ENCODE measurements around the gene ETS2.

The ETS2 gene

DNA sequence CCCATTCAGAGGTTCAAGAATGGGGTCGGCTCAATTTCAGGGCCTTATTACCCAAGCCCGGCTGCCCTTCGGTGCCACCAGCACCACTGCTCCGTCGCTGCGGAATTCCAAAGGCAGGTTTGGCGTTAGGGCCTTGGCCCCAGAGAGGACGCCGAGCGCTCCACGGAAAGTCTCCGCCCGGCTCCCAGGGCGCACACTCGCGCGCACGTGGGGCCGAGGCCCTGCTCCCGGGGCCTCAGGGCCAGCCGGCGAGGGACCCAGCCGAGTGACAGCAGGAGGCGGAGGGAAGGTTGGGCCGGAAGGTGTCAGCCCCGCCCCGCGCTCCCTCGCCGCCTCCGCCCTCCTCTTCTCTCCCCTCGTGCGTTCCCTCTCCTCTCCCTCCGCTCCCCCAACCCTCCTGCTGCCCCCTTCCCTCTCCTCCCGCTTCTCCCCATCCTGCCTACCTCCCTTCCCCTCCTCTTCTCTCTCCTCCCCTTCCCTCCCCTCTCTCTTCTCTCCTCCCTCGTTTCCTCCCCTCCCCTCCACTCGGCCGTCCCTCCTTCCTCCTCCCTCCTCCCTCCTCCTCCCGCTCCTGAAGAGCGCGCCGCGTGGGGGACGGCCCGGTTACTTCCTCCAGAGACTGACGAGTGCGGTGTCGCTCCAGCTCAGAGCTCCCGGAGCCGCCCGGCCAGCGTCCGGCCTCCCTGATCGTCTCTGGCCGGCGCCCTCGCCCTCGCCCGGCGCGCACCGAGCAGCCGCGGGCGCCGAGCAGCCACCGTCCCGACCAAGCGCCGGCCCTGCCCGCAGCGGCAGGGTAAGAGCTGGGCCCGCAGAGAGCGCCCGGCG, at the start of gene ETS2:
Gene ETS2, plus strand, starts transcription at position 602 of the 825 bp plus-strand sequence. CDS start 4,106 bp downstream, outside the sequence.
- DNase-seq (ENCODE audit: low read depth) = no peak

DNA sequence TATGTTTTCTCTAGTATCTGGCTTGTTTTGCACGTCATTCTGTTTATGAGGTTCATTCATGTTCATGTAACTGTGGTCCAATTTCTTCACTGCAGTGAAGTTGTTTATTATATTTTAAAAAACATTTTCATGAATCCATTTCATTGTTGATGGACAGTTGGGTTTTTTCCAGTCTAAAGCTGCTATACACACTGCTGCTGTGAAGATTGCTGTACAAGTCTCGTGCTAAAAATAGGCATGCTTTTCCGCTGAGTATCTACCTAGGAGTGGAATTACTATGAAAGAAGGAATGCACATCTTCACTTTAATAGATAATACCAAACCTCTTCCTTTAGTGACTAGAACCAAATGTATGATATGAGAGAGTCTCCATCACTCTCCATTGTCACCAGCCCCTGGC, 49.0 kb upstream of the ETS2 start:
- peak; percentile 84 for DNase-seq (ENCODE audit: low read depth)

DNA sequence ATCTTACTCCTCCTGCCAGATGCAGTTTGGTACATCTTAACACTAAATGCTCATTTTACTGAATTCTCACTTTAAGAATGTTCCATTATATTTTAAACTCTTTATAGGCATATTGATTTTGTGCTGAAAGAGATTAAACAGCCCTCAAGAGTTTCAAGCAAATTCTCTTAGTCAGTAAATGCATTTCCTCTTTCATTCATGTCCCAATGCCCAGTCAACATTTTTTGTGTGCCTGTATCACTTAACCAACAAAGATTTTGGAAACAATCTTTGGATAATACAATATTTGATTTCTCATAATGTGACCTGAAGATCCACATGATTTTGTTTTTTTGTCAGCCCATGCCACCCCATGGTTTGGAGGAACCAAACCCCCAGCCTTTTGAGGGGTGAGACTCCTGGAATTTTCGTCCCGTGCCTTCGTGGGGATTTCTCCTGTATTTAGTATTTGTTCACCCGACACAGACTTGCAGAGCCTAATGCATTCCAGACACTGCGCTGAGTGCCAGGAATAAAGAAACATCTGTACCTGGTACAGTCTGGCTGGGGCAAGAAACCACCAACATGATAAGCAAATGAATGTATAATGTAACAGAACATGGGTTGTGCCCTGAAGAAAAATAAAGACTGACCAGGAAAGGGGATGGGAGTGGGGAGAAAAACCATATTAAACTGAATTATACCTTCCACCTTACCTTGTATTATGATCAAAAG, 47.1 kb upstream of the ETS2 start:
- no peak for DNase-seq (ENCODE audit: low read depth)

DNA sequence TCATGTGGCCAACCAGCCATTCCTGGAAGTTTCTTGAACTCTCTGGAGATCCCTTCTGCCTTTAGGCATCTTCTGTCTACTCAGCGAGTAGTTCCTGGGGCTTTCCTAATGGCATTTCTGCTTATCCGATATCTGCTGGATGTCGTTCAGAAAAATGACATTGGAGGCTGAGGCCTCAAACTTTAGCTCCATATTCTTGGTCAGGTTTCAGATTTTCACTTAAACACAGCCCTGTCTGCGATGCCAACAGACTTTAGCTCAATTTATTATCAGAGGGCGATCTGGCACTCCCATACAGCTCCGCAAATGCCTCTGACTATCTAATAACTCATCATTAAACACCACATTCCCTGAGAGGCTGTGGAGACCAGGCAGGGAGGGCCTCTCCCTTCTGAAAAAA, 46.3 kb upstream of the ETS2 start:
- no peak for DNase-seq (ENCODE audit: low read depth)

DNA sequence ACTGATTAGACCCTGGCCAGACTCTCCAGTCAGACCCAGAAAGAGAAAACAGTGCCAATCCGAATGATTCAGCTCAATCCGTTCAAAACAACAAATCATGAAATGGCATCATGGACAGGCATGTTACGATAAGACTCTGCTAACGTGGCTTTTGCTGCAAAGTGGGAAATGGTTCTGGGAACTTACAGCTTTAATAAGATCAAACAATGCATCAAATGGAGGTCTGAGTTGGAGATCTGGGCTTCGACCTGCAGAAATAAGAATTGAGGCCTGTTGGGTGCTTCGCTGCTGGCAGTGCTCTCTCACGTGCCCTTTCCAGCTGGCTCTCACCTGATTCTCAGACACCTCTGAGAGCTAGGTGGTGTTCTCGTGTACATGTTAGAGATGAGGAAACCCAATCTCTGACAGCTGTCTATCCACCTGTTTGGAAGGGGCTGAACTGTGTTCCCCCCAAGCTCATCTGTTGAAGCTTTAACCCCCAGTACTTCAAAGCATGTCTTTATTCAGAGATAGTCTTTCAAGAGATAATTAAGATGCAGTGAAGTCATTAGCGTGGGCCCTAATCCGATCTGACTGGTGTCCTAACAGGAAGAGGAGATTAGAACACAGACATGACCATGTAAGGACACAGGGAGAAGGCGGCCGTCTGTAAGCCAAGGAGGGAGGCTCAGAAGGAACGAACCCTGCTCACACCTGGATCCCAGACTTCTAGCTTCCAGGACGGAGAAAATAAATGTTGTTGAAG, 45.5 kb upstream of the ETS2 start:
- DNase-seq (ENCODE audit: low read depth) = no peak

DNA sequence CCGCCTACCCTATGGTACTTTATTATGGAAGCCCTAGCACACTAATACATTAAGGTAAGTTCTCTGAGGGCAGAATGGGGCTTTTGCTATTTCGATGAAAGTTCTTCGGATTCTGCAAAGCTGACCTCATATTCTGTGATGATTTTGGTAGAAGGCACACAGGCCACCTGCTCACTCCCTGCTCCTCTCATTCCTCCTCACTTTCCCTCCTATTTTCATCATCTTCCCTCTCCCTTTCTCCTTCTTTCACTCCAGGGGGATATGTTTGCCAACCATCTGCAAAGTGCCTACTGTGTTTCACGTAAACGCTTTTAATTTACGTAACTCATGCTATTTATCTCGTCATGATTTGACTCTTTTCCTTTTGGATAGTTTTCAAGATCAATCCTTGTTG, 45.0 kb upstream of the ETS2 start:
- no peak for DNase-seq (ENCODE audit: low read depth)

DNA sequence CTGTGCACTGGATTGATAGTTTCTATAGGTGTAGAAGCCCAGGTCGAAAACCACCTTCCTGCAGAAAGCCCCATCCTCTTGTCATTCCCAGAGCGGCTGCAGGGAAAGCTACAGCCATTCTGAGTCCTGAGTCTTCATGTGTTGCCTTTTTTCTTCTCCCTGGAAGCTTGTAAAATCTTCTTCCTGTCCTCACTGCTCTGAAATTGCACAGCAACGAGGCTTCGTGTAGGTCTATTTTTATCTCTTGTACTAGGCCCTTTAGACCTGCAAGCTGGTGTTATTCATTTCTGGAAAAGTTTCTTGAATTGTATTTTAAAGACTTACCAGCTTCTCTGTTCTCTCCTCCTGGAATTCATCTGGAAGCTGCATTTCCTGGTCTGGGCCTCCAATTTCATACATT, 44.2 kb upstream of the ETS2 start:
- DNase-seq (ENCODE audit: low read depth) = no peak

DNA sequence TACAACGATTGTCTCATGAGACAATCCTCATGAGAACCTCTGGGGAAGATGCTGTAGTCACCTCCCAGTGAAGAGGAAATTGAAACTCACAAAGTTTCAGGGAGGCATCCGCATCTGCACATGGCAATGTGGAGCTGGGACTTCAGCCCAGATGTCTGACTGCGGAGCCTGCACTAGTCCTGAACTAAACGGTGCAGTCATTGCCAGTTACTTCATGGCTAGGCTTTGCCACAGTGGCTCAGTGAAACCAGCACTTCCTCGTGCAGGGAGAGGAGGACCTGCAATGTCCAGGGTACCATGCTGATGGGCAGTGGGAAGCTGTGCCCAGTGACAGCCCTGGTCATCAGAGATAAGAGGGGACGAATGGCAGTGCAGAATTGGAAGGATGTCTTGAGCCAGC, 40.7 kb upstream of the ETS2 start:
- DNase-seq (ENCODE audit: low read depth) = no peak

DNA sequence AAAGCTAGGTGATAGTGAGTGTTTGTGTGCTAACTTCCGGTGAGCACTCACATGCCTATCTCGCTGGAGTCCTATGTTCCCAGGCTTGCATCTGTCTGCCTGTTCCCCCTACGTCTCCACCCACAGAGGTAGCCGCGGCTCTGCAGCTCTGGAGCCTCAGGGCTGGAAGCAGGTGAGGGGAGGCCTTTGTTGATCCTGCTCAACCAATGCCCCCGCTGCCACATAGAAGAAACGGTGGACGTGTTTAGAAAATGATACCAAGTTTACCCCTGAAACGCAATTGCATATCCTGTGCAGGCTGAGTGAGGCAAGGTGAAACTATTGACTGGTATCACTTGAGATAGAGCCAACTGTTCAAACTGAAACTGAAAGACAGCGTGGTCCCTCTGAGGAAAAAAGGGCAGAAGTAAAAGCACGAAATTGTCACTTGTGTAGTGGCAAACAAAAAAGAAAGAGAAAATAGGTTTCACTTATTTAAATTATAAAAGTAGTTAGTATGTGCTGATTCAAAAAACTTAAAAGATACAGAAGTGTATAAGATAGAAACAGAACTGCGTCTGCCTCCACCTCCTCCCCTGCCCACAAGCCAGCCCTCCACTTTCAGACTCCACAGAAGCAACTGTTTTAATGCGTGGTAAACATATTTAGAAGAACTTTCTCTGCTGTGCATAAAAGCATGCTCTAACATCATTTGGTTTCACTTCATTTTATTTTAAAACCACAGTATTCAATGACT, 38.6 kb upstream of the ETS2 start:
- DNase-seq (ENCODE audit: low read depth) = no peak

DNA sequence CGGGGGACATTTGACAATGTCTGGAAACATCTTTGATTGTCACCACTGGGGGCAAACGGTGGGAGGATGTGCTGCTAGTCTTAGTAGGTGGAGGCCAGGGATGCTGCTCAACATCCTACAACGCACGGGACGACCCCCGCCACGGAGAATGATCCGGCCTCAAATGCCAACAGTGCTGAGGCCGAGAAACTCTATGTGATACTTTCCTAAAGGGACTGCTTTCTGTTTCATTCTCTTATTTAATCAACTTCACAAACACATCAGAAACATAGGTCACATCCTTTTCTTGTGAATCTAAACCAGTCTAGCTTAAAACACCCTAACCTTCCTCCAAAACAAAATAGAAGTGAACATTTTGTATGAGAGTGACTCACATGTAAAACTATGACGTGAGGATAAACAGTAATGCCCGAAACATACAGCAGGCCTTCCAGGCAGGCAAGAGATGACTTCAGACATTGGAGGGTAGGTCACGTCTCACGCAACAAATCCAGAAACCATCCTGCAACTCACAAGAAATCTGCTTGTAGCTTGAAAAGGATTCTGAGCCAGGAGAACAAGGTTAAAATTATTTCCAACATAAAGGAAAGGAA, 37.2 kb upstream of the ETS2 start:
- DNase-seq (ENCODE audit: low read depth) = peak; percentile 50

DNA sequence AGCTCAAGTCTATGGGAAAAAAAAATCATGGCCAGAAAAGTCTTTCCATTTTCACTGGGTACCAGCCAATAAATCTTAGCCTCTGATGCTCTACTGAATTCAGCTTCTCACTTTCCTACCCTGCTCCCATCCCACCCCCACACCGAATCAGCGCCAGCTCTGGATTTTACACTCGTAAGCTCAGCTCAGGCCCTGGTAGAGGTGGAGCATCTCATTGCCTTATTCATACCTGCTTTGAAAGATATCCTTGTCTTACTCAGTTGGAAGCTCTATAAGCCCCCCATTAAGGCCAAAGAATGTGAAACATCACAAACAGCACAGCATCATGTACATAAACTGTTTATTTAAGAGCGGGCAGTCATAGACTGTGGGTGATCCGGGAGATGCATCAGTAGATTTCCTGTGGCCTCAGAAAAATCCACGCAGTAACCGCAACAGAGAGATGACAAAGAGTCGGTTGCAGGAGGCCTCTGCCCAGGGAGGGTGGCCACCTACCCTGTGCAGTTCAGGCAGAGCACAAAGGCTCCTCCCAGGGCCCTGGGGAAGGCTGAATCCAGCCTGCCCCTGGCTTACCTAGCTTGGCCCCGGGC, 36.4 kb upstream of the ETS2 start:
- DNase-seq (ENCODE audit: low read depth) = no peak

DNA sequence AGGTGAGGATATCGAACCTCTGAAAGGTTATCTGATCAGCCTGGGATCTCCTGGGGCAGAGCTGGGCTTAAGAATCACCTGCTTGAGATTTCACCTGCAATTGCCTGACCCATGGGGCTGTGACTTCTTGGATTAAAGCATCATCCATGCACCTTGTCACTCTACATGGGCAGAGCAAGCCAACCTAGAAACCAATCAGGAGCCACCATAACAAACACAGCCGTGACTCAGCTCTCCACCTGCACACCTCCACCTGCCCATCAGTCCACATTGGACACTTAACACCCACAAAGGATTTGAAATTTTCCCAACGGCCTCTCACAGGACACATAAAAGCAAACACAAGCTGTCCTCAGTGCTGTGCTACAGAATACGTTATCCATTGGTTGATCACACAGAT, 35.1 kb upstream of the ETS2 start:
- DNase-seq (ENCODE audit: low read depth) = no peak

DNA sequence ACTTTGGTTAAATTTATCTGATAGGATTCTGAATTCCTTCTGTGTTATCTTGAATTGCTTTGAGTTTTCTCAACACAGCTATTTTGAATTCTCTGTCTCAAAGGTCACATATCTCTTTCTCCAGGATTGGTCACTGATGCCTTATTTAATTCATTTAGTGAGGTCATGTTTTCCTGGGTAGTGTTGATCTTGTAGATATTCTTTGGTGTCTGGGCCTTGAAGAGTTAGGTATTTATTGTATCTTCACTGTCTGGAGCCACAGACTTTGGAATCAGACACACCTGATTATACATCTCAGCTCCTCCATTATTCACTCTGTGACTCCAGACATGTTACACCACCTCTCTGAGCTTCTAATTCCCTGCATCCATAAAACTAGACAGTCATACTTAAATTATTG, 34.2 kb upstream of the ETS2 start:
- DNase-seq (ENCODE audit: low read depth) = no peak

DNA sequence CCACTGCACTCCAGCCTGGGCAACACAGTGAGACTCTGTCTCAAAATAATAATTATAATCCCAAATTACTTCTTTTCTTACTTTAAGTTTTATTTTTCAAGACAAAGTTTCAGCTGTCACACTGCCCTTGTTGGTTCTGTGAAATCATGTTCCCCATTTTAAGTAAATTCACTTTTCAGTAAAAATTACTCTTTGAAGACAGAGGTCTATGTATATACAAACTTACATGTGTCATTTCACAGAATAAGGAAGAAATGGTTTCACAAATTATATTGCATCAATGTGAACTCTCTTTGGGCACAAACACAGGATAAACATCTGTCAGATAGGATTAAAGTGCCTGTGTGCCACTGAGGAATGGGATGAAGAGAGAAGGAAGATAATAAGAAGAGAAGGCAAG, 33.1 kb upstream of the ETS2 start:
- no peak for DNase-seq (ENCODE audit: low read depth)

DNA sequence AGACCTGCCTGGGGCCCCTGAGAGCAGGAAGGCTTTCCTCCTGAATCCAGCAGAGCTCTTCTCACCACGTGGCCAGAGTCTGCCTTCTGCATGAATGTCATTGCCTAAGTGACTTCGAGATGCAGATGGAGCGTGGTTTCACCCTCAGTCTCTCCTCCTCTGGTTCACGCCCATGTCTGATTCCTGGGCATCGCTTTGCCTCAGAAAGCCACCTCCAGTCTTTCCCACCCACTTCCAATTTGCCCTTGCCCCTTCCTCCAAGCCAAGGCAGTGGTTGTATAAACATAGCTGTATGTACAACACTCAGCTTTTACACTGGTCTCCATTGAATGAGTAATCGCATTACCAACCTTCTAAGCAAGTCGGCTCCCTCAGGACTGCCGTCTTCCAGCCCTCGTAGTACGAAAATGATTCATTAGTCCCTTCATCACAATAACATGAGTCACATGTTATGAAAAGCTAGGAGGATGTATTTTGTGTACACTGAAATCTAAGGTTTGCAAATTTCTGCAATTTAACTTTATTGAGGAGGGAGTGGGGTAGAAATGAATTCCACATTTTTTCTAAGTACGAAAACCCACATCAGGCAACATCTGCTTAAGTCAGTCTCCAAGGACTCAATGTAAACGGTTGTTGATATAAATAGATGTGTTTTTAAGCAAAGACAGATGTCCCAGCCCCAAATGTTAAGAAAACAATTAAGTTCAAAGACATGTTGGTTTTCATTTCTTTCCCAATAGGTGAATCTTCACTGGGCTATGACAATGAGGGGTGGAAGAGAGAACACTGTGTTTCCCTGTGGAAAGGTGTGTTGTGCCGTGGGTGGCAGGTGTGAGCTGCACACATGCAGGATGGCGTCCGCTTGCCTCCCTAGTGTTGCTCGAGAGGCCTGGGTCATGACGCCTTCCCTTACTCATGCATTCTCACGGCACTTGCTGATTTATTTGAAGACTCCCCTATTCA, 32.3 kb upstream of the ETS2 start:
- peak; percentile 93 for DNase-seq (ENCODE audit: low read depth)

DNA sequence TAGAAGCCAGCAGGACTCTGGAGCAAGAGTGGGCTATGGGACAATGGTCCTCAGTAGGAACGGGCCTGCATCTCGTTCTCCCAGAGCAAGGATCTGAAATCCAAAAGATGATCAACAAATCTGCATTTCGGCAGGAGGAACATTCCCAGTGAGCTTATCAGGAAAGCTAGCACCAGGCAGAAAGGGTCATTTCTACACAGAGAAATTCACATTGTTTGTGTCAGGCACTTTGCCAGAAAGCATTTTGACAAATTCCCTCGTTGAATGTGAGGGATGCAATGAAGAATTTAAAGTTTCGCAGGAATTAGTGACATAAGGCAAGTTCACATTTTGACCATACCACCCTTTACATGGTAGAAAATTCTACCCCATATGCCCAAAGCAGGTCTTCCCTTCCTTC, 31.6 kb upstream of the ETS2 start:
- no peak for DNase-seq (ENCODE audit: low read depth)

DNA sequence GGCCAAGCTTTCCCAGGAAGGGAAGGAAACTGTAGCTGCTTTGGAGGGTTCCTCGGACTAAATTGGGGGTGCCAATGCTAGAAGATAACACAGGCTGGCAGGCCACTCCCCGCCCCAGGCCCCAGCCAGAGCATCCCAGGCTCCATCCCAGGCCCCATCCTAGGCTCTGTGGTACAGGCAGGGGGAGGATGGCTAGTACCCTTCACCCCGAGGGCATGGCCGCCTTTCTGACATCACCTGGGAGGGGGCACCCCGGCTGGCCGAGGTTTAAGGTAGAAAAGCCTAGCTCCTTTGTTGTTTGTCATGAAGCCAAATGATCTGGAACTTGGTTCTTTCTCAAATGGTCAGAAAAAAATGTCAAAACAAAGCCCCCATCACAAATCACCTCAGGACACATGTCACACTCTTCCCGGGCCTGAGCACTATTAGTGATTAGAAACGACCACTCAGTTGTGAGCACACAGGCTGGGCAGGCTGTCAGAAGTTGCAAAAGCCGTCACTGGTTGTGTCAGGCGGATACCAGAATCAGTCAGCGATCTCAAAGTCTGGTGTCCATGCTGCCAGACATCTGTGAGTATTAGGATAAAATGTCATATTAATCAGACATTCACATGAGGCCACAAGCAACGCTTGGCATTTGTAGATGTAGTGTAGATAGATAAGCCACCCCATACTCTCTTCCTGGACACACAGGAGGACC, 31.0 kb upstream of the ETS2 start:
- no peak for DNase-seq (ENCODE audit: low read depth)

DNA sequence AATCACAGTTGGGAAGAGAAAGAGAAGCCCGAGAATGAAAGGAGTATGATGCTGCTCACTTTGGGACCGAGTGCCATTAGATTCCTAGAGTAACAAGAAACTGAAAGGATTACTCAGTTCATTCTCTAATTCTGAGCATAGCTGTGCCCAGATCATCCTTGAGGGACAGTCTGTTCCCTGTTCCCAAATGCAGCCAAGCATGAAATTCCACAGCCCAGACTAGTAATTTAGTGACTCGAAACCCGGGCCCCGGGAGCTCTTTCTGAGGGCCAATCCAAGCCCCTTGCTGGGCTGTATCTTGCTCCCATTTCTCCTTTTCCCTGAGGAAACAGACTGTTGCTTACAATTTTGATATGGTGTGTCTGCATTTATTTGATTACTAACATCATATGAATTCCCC, 30.0 kb upstream of the ETS2 start:
- no peak for DNase-seq (ENCODE audit: low read depth)

DNA sequence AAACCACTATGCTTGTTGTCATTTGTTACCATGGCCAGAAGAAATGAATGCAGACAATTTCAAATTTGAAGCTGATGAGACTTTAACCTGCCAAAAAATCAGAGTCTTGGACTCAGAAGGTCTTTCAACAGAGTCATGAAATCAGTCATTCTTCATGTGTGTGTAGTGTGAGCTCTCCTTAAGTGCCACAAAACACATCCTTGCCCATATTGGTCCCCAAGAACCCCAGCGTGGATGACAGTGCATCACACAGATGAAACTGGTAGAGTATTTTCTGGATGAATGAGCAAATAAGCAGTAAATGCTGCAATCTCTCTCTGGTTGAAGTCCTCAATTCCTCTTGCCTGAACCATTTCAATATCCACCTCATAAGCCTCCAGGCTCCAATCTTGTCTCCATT, 28.7 kb upstream of the ETS2 start:
- no peak for DNase-seq (ENCODE audit: low read depth)

DNA sequence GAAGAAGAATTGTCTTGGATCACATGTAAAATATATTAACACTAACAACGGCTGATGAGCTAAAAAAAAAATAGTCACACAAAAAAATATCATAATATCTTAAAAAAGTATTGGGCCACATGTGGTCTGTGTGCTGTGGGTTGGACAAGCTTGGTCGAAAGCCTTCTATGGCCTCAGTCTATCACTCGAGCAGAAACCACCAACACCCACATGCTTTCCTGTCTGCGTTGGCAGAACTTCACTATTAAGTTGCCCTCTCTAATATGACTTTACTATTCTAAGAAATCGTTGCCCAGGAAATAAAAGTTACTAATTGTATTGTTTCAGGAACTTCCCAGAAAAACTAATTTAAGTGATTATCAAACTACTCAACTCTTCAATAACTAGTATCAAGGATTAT, 28.2 kb upstream of the ETS2 start:
- DNase-seq (ENCODE audit: low read depth) = no peak
